PC-9 (cell line): Measurements from ENCODE around the gene OR4C3. TPM values are rescaled to one million over a fixed set of nuclear protein-coding genes. Genes with fewer than 3 reads are reported as not detected.
"Not testable (repeated sequence)": the region's sequence is repeated elsewhere in the genome, so short reads cannot be mapped to it uniquely, and the experiment has no call there.

Experiments used
- BruUV-seq: library from RNA; stranded (reverse); fragments of 400-500 nt; replicated peaks from 2 replicates; lab custom pipeline; 2021; lab: Mats Ljungman, UMichigan
- CTCF ChIA-PET: fragments of 300-600 bp; sonication (Branson Sonifier 250); formaldehyde crosslinking; loops from one replicate; lab custom pipeline; 2022; ENCODE audit warnings: antibody characterized with exemption; lab: Charles Lee
- POLR2A ChIA-PET: fragments of 300-600 bp; sonication (Branson Sonifier 250); formaldehyde crosslinking; loops from one replicate; lab custom pipeline; 2022; ENCODE audit warnings: antibody characterized with exemption; ENCODE audit not compliant: unreplicated experiment; lab: Charles Lee
- DNase-seq, 2 experiments: peaks; one replicate each; pipeline versions ENCODE4 v3.0.0 to v3.0.0-alpha.2; 2015 to 2022; ENCODE audit warnings: mixed read lengths in 1 of 2
- H2AFZ ChIP-seq: fragments of 200-600 bp; sonication (generic); 2 replicates; pipeline ENCODE4 v1.8.1; 2017; ENCODE audit warnings: antibody characterized with exemption
- H3F3A ChIP-seq: fragments of 200-600 bp; sonication (generic); 2 replicates; pipeline ENCODE4 v1.8.1; 2017; ENCODE audit warnings: antibody characterized with exemption, mild to moderate bottlenecking, low read depth; ENCODE audit not compliant: insufficient read depth
- H3K27ac ChIP-seq: fragments of 200-600 bp; sonication (generic); 2 replicates; pipeline ENCODE4 v1.6.1; 2016; ENCODE audit warnings: mixed run types
- H3K27me3 ChIP-seq: fragments of 200-600 bp; sonication (generic); 2 replicates; pipeline ENCODE4 v1.6.1; 2016; ENCODE audit warnings: low read depth, mixed run types; ENCODE audit not compliant: insufficient read depth
- H3K36me3 ChIP-seq: fragments of 200-600 bp; sonication (generic); 2 replicates; pipeline ENCODE4 v1.6.1; 2016; ENCODE audit warnings: low read depth, mixed run types
- H3K4me1 ChIP-seq: fragments of 200-600 bp; sonication (generic); replicated peaks from 2 replicates; pipeline ENCODE4 v1.6.1; 2016; ENCODE audit warnings: mixed run types; ENCODE audit not compliant: insufficient read depth
- H3K4me2 ChIP-seq: fragments of 200-600 bp; sonication (generic); 2 replicates; pipeline ENCODE4 v1.6.1; 2017; ENCODE audit warnings: mixed run types
- H3K4me3 ChIP-seq: fragments of 200-600 bp; sonication (generic); 2 replicates; pipeline ENCODE4 v1.6.1; 2016; ENCODE audit warnings: mixed run types
- H3K79me2 ChIP-seq: fragments of 200-600 bp; sonication (generic); 2 replicates; pipeline ENCODE4 v1.6.1; 2017; ENCODE audit warnings: low read depth, mixed run types
- H3K9me2 ChIP-seq: fragments of 200-600 bp; sonication (generic); 2 replicates; pipeline ENCODE4 v1.8.1; 2017; ENCODE audit warnings: mild to moderate bottlenecking; ENCODE audit not compliant: insufficient read depth
- H3K9me3 ChIP-seq: fragments of 200-600 bp; sonication (generic); 2 replicates; pipeline ENCODE4 v1.8.1; 2016; ENCODE audit warnings: low read depth; ENCODE audit not compliant: insufficient read depth
- H4K20me1 ChIP-seq: fragments of 200-600 bp; sonication (generic); 2 replicates; pipeline ENCODE4 v1.8.1; 2017; ENCODE audit not compliant: insufficient read depth
- CTCF ChIP-seq: fragments of 200-600 bp; sonication (generic); conservative IDR thresholded peaks from 2 replicates; pipeline ENCODE4 v1.6.1; 2017; ENCODE audit warnings: mixed run types, antibody characterized with exemption, mild to moderate bottlenecking, moderate library complexity
- EZH2 ChIP-seq: fragments of 200-600 bp; sonication (generic); IDR thresholded peaks from 2 replicates; pipeline ENCODE4 v1.8.0; 2017; ENCODE audit warnings: antibody characterized with exemption, low read depth
- intact Hi-C: fragments of 100-400 bp; cut with micrococcal nuclease; formaldehyde crosslinking; loops from one replicate; pipeline ENCODE4 v1.10.0; 2022; ENCODE audit not compliant: unreplicated experiment
- total RNA-seq: library from RNA; stranded (reverse); gene quantifications from 2 replicates; pipeline ENCODE4 v1.2.3, GENCODE V29; 2021

The OR4C3 gene
- total RNA-seq, 1 experiment from 2014 or later, result not detected

DNA sequence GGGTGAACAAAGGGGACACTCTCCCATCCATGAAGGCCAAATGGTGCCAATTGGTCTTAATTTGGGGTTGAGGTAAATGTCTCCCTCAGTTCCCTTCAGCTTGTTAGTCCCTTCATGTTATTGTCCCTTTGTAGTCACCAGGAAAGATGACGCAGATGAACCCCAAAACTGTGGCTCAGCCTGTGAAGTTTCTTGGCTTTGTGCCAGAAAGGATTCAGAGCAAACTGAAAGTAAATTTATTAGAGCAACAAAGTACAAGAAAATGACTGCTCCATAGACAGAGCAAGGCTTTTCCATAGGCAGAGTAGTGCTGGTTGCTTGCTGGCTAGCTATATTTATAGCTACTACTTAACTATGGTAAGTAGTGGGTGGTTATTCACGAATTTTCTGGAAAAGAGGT lies 16.7 kb downstream of the OR4C3 start:
- TF ChIP-seq CTCF (no peak), EZH2 (no peak)
- Histone ChIP-seq H3K79me2 (no peaks in the 10 kb centered on the region), H3K27me3 (no peaks in the 10 kb centered on the region), H3K4me1 (no peaks in the 10 kb centered on the region), H3K4me2 (no peak overlapping the region), H2AFZ (no peak overlapping the region), H3K36me3 (no peaks in the 10 kb centered on the region), H3F3A (no peaks in the 10 kb centered on the region), H4K20me1 (no peaks in the 10 kb centered on the region), H3K4me3 (no peak overlapping the region), H3K9me3 (no peaks in the 10 kb centered on the region), H3K27ac (no peak overlapping the region), H3K9me2 (no peaks in the 10 kb centered on the region)
- ChIA-PET CTCF (no interaction called here), POLR2A (no interaction called here)
- BruUV-seq, result no TSS peak
- DNase-seq, result no peak
- intact Hi-C loops, result no loop called here

GRCh38 chr11:48342505-48342904 lies 17.8 kb downstream of the OR4C3 start:
- intact Hi-C loops, result not testable (repeated sequence)

GRCh38 chr11:48346286-48346685 lies 21.6 kb downstream of the OR4C3 start:
- H3K4me3 ChIP-seq, H4K20me1 ChIP-seq, intact Hi-C loops, H3K27me3 ChIP-seq, BruUV-seq, H3K27ac ChIP-seq, H2AFZ ChIP-seq, H3K36me3 ChIP-seq, H3K9me3 ChIP-seq, H3F3A ChIP-seq, H3K79me2 ChIP-seq, CTCF ChIA-PET, H3K9me2 ChIP-seq, POLR2A ChIA-PET, H3K4me2 ChIP-seq, DNase-seq, H3K4me1 ChIP-seq: not testable (repeated sequence)

More at GRCh38 chr11:48342505-48342904, 17.8 kb downstream of the OR4C3 start:
- H3K9me2 ChIP-seq, H3K9me3 ChIP-seq, CTCF ChIA-PET, H3K4me3 ChIP-seq, H3K36me3 ChIP-seq, H4K20me1 ChIP-seq, H3K4me1 ChIP-seq, H2AFZ ChIP-seq, BruUV-seq, H3F3A ChIP-seq, H3K79me2 ChIP-seq, H3K27me3 ChIP-seq, POLR2A ChIA-PET, DNase-seq, H3K27ac ChIP-seq, H3K4me2 ChIP-seq: not testable (repeated sequence)

DNA sequence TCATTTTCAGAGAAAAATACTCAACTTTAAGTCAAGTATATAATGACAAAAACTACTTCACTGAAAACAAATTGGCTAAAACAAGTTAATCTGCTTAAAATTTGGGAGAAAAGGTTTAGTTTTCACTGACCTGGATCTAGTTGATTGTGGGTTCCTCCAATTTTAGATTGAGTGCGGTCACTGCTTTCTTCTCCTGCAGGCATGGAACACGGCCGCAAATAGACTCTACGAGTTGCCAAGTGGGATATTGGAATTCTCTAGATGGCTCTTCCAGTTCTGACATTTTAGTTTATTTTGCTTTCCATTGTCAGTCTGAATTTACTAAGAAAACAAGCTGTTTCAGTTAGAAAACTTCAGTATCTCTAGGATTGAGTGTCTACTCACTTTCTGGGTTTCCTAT lies 29.3 kb downstream of the OR4C3 start:
- H3K36me3 ChIP-seq, result no peaks in the 10 kb centered on the region
- no peak overlapping the region for H3K4me3 ChIP-seq
- intact Hi-C loops, result no loop called here
- no peaks in the 10 kb centered on the region for H3F3A ChIP-seq
- no peaks in the 10 kb centered on the region for H4K20me1 ChIP-seq
- no TSS peak for BruUV-seq
- CTCF ChIA-PET, result no interaction called here
- H3K27me3 ChIP-seq, result no peaks in the 10 kb centered on the region
- no peaks in the 10 kb centered on the region for H3K9me3 ChIP-seq
- H3K4me1 ChIP-seq, result no peaks in the 10 kb centered on the region
- no peak overlapping the region for H2AFZ ChIP-seq
- no peak for DNase-seq
- POLR2A ChIA-PET, result no interaction called here
- H3K9me2 ChIP-seq, result no peaks in the 10 kb centered on the region
- no peak overlapping the region for H3K4me2 ChIP-seq
- TF ChIP-seq EZH2 (no peak), CTCF (no peak)
- no peak overlapping the region for H3K27ac ChIP-seq
- H3K79me2 ChIP-seq, result no peaks in the 10 kb centered on the region
